ENCODE data around the gene IL23R.

IL23R gene

DNA sequence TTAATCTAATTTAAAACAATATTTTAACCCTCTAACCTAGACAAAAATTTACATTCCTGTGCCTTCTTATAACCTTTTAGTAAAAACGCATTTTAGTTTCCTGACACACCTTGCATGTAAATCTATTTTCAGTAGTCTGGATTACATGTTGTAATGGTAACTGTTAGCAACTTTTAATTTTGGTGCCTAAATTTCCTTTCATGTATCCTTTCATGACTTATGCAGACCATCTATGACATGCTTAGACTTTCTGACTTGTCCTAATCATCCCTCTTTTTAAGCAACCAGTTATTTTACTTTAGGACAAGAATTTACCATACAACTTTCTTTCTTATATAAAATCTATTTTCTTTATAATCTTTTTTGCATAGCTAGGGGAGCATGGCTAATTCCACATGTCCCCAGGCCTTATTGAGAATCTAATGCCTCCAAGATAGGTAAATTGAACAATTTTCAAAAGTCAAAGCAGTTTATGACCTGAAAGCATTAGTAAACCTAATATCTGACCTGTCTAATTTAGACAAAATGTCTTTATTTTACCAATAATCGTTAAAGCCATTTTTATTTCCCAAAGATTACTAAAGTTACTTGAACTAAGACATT is 83.9 kb downstream of the IL23R start:
- DNase-seq (no peak), ATAC-seq (ENCODE audit: insufficient read depth, low read depth) (no peak)
- Histone ChIP-seq H3K27ac (ENCODE audit: low read length) (no peak overlapping the region), H2AFZ (ENCODE audit: low read depth, low read length) (no peak overlapping the region), H3K4me1 (ENCODE audit: insufficient read depth, low read length) (no peaks in the 10 kb centered on the region), H3K79me2 (ENCODE audit: insufficient read depth, low read length) (no peaks in the 10 kb centered on the region), H3K9me3 (ENCODE audit: insufficient read depth, low read length, severe bottlenecking) (peaks cover 27% of the 10 kb centered on the region), H3K9ac (ENCODE audit: low read depth, low read length) (no peak overlapping the region), H3K36me3 (ENCODE audit: insufficient read depth, low read length) (no peaks in the 10 kb centered on the region), H3K4me2 (ENCODE audit: insufficient read depth, low read length) (no peak overlapping the region), H3K27me3 (ENCODE audit: insufficient read depth, low read length, poor library complexity) (no peaks in the 10 kb centered on the region), H3K4me3 (ENCODE audit: low read depth in 1 of 2, low read length in 2 of 2) (no peak overlapping the region), H4K20me1 (ENCODE audit: insufficient read depth, low read length) (no peaks in the 10 kb centered on the region)
- TF ChIP-seq, protein P1, sequence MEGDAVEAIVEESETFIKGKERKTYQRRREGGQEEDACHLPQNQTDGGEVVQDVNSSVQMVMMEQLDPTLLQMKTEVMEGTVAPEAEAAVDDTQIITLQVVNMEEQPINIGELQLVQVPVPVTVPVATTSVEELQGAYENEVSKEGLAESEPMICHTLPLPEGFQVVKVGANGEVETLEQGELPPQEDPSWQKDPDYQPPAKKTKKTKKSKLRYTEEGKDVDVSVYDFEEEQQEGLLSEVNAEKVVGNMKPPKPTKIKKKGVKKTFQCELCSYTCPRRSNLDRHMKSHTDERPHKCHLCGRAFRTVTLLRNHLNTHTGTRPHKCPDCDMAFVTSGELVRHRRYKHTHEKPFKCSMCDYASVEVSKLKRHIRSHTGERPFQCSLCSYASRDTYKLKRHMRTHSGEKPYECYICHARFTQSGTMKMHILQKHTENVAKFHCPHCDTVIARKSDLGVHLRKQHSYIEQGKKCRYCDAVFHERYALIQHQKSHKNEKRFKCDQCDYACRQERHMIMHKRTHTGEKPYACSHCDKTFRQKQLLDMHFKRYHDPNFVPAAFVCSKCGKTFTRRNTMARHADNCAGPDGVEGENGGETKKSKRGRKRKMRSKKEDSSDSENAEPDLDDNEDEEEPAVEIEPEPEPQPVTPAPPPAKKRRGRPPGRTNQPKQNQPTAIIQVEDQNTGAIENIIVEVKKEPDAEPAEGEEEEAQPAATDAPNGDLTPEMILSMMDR (IDR thresholded peaks at IDR 0.05; ENCODE audit: borderline replicate concordance, extremely low read depth, low read length, poor library complexity, severe bottlenecking): no peak
- TF ChIP-seq EZH2 (IDR thresholded peaks at IDR 0.05; ENCODE audit: borderline replicate concordance, low read depth, low read length, severe bottlenecking): no peak

DNA sequence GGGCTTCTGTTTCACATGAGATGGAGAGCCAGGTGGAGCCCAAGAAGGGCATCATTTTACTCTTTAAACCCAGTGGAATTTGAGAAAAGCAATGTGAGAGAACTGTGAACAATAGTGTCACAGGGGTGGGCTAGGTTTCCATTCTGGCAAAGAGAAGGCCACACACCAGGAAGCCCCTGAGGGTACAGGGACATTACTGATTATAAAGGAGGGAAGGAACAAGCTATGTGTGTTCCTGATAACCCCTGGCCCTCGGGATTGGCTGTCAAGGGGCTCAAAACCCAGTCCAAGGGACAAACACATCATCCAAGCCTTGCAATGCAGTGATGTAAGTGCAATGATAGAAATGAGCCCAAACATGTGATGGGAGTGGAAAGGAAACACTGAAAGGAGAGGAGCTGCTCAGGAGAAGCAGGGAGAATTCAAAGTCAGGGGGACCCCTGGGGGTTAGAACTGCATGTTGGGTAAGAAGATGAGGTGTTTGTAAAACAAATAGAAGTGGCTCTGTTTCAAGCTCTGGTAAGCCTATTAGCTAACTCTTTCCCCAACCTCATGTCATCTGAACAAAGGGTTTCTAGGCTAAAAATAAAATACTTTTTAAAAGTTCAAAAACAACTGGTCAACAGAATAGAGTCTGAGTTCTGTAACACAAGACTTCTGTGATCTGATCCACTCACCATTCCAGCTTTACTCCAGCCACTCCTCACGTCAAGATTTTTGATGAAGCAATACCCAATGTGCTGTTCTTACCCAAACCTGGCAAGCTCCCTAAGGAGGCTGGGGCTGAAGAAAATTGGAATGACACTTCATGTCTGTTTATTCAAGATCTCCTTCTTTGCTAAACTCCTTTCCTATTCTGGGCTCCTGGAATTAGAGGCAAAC is 90.3 kb downstream of the IL23R start:
- no peak for TF ChIP-seq EZH2 (IDR thresholded peaks at IDR 0.05; ENCODE audit: borderline replicate concordance, low read depth, low read length, severe bottlenecking)
- TF ChIP-seq, protein P1 (IDR thresholded peaks at IDR 0.05; ENCODE audit: borderline replicate concordance, extremely low read depth, low read length, poor library complexity, severe bottlenecking): no peak
- Histone ChIP-seq H3K4me3 (ENCODE audit: low read depth in 1 of 2, low read length in 2 of 2) (no peak overlapping the region), H3K79me2 (ENCODE audit: insufficient read depth, low read length) (no peaks in the 10 kb centered on the region), H3K9ac (ENCODE audit: low read depth, low read length) (no peak overlapping the region), H3K4me2 (ENCODE audit: insufficient read depth, low read length) (no peak overlapping the region), H3K27me3 (ENCODE audit: insufficient read depth, low read length, poor library complexity) (no peaks in the 10 kb centered on the region), H4K20me1 (ENCODE audit: insufficient read depth, low read length) (no peaks in the 10 kb centered on the region), H3K27ac (ENCODE audit: low read length) (no peak overlapping the region), H3K36me3 (ENCODE audit: insufficient read depth, low read length) (no peaks in the 10 kb centered on the region), H3K9me3 (ENCODE audit: insufficient read depth, low read length, severe bottlenecking) (peaks cover 5% of the 10 kb centered on the region), H3K4me1 (ENCODE audit: insufficient read depth, low read length) (no peaks in the 10 kb centered on the region), H2AFZ (ENCODE audit: low read depth, low read length) (no peak overlapping the region)
- DNase-seq (no peak), ATAC-seq (ENCODE audit: insufficient read depth, low read depth) (no peak)

DNA sequence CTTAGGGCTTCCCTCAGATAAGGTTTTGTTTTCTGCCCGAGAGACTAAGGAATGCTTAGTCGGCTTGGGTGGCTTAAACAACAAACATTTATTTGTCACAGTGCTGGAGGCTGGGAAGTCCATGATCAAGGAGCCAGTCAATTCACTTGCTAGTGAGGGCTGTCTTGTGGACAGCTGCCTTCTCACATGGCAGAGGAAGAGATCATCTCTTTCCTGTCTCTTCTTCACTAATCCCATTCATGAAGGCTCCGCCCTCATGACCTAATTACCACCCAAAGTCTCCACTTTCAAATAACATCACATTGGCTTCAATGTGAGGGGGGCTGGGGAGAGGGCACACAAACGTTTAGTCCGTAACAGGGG is 90.9 kb downstream of the IL23R start:
- no peaks in the 10 kb centered on the region for H3K79me2 ChIP-seq (ENCODE audit: insufficient read depth, low read length)
- no peaks in the 10 kb centered on the region for H3K27me3 ChIP-seq (ENCODE audit: insufficient read depth, low read length, poor library complexity)
- no peak overlapping the region for H2AFZ ChIP-seq (ENCODE audit: low read depth, low read length)
- no peaks in the 10 kb centered on the region for H3K36me3 ChIP-seq (ENCODE audit: insufficient read depth, low read length)
- H3K9ac ChIP-seq (ENCODE audit: low read depth, low read length): no peak overlapping the region
- H4K20me1 ChIP-seq (ENCODE audit: insufficient read depth, low read length): no peaks in the 10 kb centered on the region
- peak; percentile 47; the same call in 1 of the 3 replicates for ATAC-seq (ENCODE audit: insufficient read depth, low read depth)
- no peak for TF ChIP-seq EZH2 (IDR thresholded peaks at IDR 0.05; ENCODE audit: borderline replicate concordance, low read depth, low read length, severe bottlenecking)
- TF ChIP-seq, protein P1 (IDR thresholded peaks at IDR 0.05; ENCODE audit: borderline replicate concordance, extremely low read depth, low read length, poor library complexity, severe bottlenecking): no peak
- H3K9me3 ChIP-seq (ENCODE audit: insufficient read depth, low read length, severe bottlenecking): no peaks in the 10 kb centered on the region
- H3K27ac ChIP-seq (ENCODE audit: low read length): no peak overlapping the region
- H3K4me1 ChIP-seq (ENCODE audit: insufficient read depth, low read length): no peaks in the 10 kb centered on the region
- DNase-seq: no peak
- H3K4me3 ChIP-seq (ENCODE audit: low read depth in 1 of 2, low read length in 2 of 2): no peak overlapping the region
- H3K4me2 ChIP-seq (ENCODE audit: insufficient read depth, low read length): no peak overlapping the region
